Measurements from ENCODE around the gene AMY2B.

DNA sequence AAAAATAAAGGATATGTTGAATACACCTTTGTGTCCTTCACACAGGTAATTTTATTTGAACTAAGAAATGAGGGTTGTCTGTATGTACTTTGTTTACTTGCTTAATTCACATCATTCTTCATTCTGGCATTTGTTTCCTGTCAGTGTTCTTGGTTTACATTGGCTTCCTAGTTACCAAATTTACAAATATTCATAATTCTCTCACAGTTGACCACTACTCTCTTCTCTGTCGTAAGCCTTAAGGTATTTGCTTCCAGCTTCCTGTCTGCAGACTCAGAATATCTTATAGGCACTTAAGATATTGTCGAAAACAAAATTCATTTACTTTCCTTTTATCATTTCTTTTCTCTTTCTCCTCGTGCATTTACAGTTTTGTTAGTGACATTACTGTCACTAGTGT lies 30.0 kb upstream of the AMY2B start:
- no peak for TF ChIP-seq CTCF (IDR thresholded peaks at IDR 0.05)
- TF ChIP-seq EZH2 (IDR thresholded peaks at IDR 0.05), result no peak
- no peak for TF ChIP-seq EZH2phosphoT487 (IDR thresholded peaks at IDR 0.05)

Data from neural progenitor cell (in vitro differentiated cells).